Left renal pelvis (tissue), 4 donors: ENCODE data around the gene DUOX1. TPM values are rescaled to one million over a fixed set of nuclear protein-coding genes. Genes with fewer than 3 reads are reported as not detected.

Experiments
- DNase-seq, 4 donors: peaks; one replicate each; pipeline ENCODE4 v3.0.0-alpha.2; 2013; ENCODE audit warnings: low read depth in 4 of 4, low spot score in 3 of 4
- polyA plus RNA-seq, 4 donors: library from polyadenylated mRNA; unstranded; fragments of 120-200 nt; gene quantifications; one replicate each; pipeline ENCODE4 v1.2.1, GENCODE V29; 2013; ENCODE audit not compliant: insufficient read length in 4 of 4

Gene DUOX1
- polyA plus RNA-seq, 4 donors, result 1.8 to 5.4 (median 2.4) TPM

GRCh38 chr15:45185069-45185779 is 55.4 kb downstream of the DUOX1 start:
- DNase-seq, result no peak

- no peak for DNase-seq
These were observed 56.3 kb downstream of the DUOX1 start for GRCh38 chr15:45185903-45186770.

GRCh38 chr15:45186771-45187577 is 57.2 kb downstream of the DUOX1 start:
- no peak for DNase-seq

GRCh38 chr15:45187578-45187893 is 57.7 kb downstream of the DUOX1 start:
- no peak for DNase-seq

- peak in 1 of 4 donors; percentile 44 for DNase-seq
These were observed 58.4 kb downstream of the DUOX1 start, which contains the start of gene SHF for GRCh38 chr15:45187894-45188830. TSS of gene SHF (minus strand) at chr15:45187966. CDS start at chr15:45187951, 15 bp downstream.

GRCh38 chr15:45197512-45197911 is 67.7 kb downstream of the DUOX1 start:
- DNase-seq, result no peak

GRCh38 chr15:45198337-45199135 is 68.7 kb downstream of the DUOX1 start:
- DNase-seq, result peak; percentile 98 to 99 (median 98)

- peak in 1 of 4 donors; percentile 22 for DNase-seq
These were observed 69.5 kb downstream of the DUOX1 start for GRCh38 chr15:45199136-45199810.

- DNase-seq, result peak; percentile 89 to 94 (median 90)
These were observed 70.4 kb downstream of the DUOX1 start for GRCh38 chr15:45200001-45200798.

GRCh38 chr15:45200799-45201556 is 71.2 kb downstream of the DUOX1 start:
- peak; percentile 70 to 83 (median 76) for DNase-seq

GRCh38 chr15:45201557-45201859 is 71.7 kb downstream of the DUOX1 start:
- DNase-seq, result no peak

- no peak for DNase-seq
These were observed 72.1 kb downstream of the DUOX1 start for GRCh38 chr15:45201869-45202268.

GRCh38 chr15:45203182-45203581 is 73.4 kb downstream of the DUOX1 start:
- no peak for DNase-seq

- peak in 1 of 4 donors; percentile 31 for DNase-seq
These were observed 75.4 kb downstream of the DUOX1 start for GRCh38 chr15:45205192-45205591.

GRCh38 chr15:45212493-45212892 is 82.7 kb downstream of the DUOX1 start:
- no peak for DNase-seq
